OCI-LY7 (cell line): ENCODE results near the gene PRELID3B. TPM values are rescaled to one million over a fixed set of nuclear protein-coding genes. Genes with fewer than 3 reads are reported as not detected.

Experiments used
- BruUV-seq: library from RNA; stranded (reverse); fragments of 400-500 nt; replicated peaks from 2 replicates; lab custom pipeline; 2021; lab: Mats Ljungman, UMichigan
- CTCF ChIA-PET: fragments of 300-600 bp; sonication (Branson Sonifier 250); formaldehyde crosslinking; loops from one replicate; lab custom pipeline; 2022; ENCODE audit warnings: antibody characterized with exemption; ENCODE audit not compliant: unreplicated experiment; lab: Charles Lee
- POLR2A ChIA-PET: fragments of 300-600 bp; sonication (Branson Sonifier 250); formaldehyde crosslinking; loops from one replicate; lab custom pipeline; 2022; ENCODE audit warnings: antibody characterized with exemption; lab: Charles Lee
- DNase-seq: peaks from one replicate; pipeline ENCODE4 v3.0.0-alpha.2; 2015; ENCODE audit warnings: low spot score
- H2AFZ ChIP-seq: fragments of 200-600 bp; sonication (generic), shearing (Covaris generic); 2 replicates; pipeline ENCODE4 v1.6.1; 2014; ENCODE audit warnings: mild to moderate bottlenecking, antibody characterized with exemption, low read length, moderate library complexity
- H3K27ac ChIP-seq: fragments of 200-600 bp; sonication (generic); 2 replicates; pipeline ENCODE4 v1.5.1; 2014; ENCODE audit warnings: mixed run types, low read depth, mild to moderate bottlenecking, moderate library complexity, low read length, inconsistent platforms; ENCODE audit not compliant: poor library complexity, severe bottlenecking
- H3K36me3 ChIP-seq: fragments of 200-600 bp; sonication (generic); 2 replicates; pipeline ENCODE4 v1.6.1; 2014; ENCODE audit warnings: mild to moderate bottlenecking, antibody characterized with exemption, low read length, moderate library complexity, mixed read lengths; ENCODE audit not compliant: insufficient read depth
- H3K4me1 ChIP-seq: fragments of 200-600 bp; sonication (generic); 2 replicates; pipeline ENCODE4 v1.5.1; 2014; ENCODE audit warnings: mild to moderate bottlenecking, low read length; ENCODE audit not compliant: insufficient read depth, poor library complexity, severe bottlenecking
- H3K4me2 ChIP-seq: fragments of 200-600 bp; sonication (generic); 2 replicates; pipeline ENCODE4 v1.6.1; 2014; ENCODE audit warnings: mild to moderate bottlenecking, low read length
- H3K4me3 ChIP-seq: fragments of 200-600 bp; sonication (generic); 2 replicates; pipeline ENCODE4 v1.5.1; 2014; ENCODE audit warnings: mild to moderate bottlenecking, low read depth, low read length; ENCODE audit not compliant: poor library complexity, severe bottlenecking
- H3K79me2 ChIP-seq: fragments of 200-600 bp; sonication (generic); 2 replicates; pipeline ENCODE4 v1.6.1; 2016; ENCODE audit warnings: low read depth, mild to moderate bottlenecking, low read length, moderate library complexity, mixed read lengths; ENCODE audit not compliant: insufficient read depth
- H3K9me2 ChIP-seq: fragments of 200-600 bp; sonication (generic); 2 replicates; pipeline ENCODE4 v1.6.1; 2016; ENCODE audit warnings: mild to moderate bottlenecking, low read length, mixed read lengths; ENCODE audit not compliant: insufficient read depth
- H3K9me3 ChIP-seq: fragments of 200-600 bp; sonication (generic); 2 replicates; pipeline ENCODE4 v1.6.1; 2014; ENCODE audit warnings: mild to moderate bottlenecking, mixed run types, low read length, mixed read lengths
- H4K20me1 ChIP-seq: fragments of 200-600 bp; sonication (generic); 2 replicates; pipeline ENCODE4 v1.6.1; 2014; ENCODE audit warnings: mild to moderate bottlenecking, antibody characterized with exemption, low read length, moderate library complexity, mixed read lengths; ENCODE audit not compliant: insufficient read depth
- CTCF ChIP-seq: fragments of 200-600 bp; sonication (generic); conservative IDR thresholded peaks from 2 replicates; pipeline ENCODE4 v1.5.1; 2014; ENCODE audit warnings: mild to moderate bottlenecking, antibody characterized with exemption, low read length, moderate library complexity, mixed read lengths
- EZH2phosphoT487 ChIP-seq: fragments of 200-600 bp; sonication (generic); IDR thresholded peaks from 2 replicates; pipeline ENCODE4 v1.6.1; 2018; ENCODE audit warnings: low read depth, borderline replicate concordance, mild to moderate bottlenecking, mixed run types, antibody characterized with exemption, low read length, moderate library complexity, mixed read lengths
- intact Hi-C: fragments of 100-400 bp; cut with micrococcal nuclease; formaldehyde crosslinking; loops from one replicate; pipeline ENCODE4 v1.10.0; 2022; ENCODE audit not compliant: unreplicated experiment
- total RNA-seq, 2 experiments: library from RNA; depleted of rRNA in 1 of 2; stranded (reverse); fragments of >200 nt in 1 of 2; shearing (Covaris generic) in 1 of 2; gene quantifications; 2 replicates each; pipeline ENCODE4 v1.2.3, GENCODE V29; 2014 to 2022

Gene PRELID3B
- total RNA-seq, 2 experiments from 2014 or later: 99.4 to 119 TPM

- TF ChIP-seq EZH2phosphoT487: no peak
- TF ChIP-seq CTCF: no peak
- H3K27ac ChIP-seq: peak overlapping the region; percentile 72
- H3K4me2 ChIP-seq: peak overlapping the region; percentile 73
- H3K4me1 ChIP-seq: peaks cover 49% of the 10 kb centered on the region
- intact Hi-C loops: loop anchor here (2.0 to 5.0 kb wide), 2 partner anchors 126 to 140 kb away; no protein-coding TSS in a partner anchor
- H3K36me3 ChIP-seq: peaks cover 87% of the 10 kb centered on the region
- ChIA-PET POLR2A (interaction anchor here (0.8 to 4.3 kb wide), 7 partner anchors 8 to 132 kb away, joined by 3 to 32 read pairs (median 6); partner anchors contain the start of genes PRELID3B and TUBB1), CTCF (no interaction called here)
- no peak for DNase-seq
- BruUV-seq: no TSS peak
- H3K4me3 ChIP-seq: peak overlapping the region; percentile 76
- H3K9me3 ChIP-seq: no peaks in the 10 kb centered on the region
- H3K9me2 ChIP-seq: no peaks in the 10 kb centered on the region
- peaks cover 64% of the 10 kb centered on the region for H3K79me2 ChIP-seq
- H2AFZ ChIP-seq: no peak overlapping the region; the same call in 1 of the 2 replicates
- H4K20me1 ChIP-seq: peaks cover 37% of the 10 kb centered on the region
Measured at GRCh38 chr20:59033093-59033492, 9.5 kb downstream of the PRELID3B start.

DNA sequence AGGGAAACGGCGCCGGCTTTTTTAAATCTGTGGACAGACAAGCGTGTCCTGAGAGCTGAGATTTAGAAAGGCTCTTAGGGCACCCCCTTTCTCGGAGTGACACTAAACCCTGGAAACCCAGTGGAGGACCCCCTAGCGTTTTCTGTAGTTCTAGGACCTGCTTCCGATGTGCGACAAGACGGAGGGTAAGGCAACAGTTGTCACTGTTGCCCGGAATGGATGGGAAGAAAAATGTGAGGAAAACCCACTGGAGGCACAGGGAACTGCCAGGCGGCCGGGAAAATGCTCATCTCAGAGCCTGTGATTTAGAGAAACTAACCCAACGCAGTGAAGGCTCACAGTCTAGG is 9.9 kb downstream of the PRELID3B start:
- TSS peak; percentile 98 for BruUV-seq
- Histone ChIP-seq H4K20me1 (peaks cover 35% of the 10 kb centered on the region), H3K79me2 (peaks cover 64% of the 10 kb centered on the region), H3K4me2 (peak overlapping the region; percentile 73), H2AFZ (no peak overlapping the region; the same call in 1 of the 2 replicates), H3K4me1 (peaks cover 49% of the 10 kb centered on the region), H3K27ac (peak overlapping the region; percentile 72), H3K9me2 (no peaks in the 10 kb centered on the region), H3K36me3 (peaks cover 87% of the 10 kb centered on the region), H3K4me3 (peak overlapping the region; percentile 76), H3K9me3 (no peaks in the 10 kb centered on the region)
- no peak for TF ChIP-seq EZH2phosphoT487
- peak; percentile 56 for TF ChIP-seq CTCF
- intact Hi-C loops: loop anchor here (1.0 to 5.0 kb wide), 3 partner anchors 25 to 140 kb away; partner anchors contain the start of gene CTSZ
- ChIA-PET POLR2A (interaction anchor here (0.6 to 4.3 kb wide), 9 partner anchors 9 to 51 kb away, joined by 3 to 32 read pairs (median 8); partner anchors contain the start of genes PRELID3B and TUBB1), CTCF (no interaction called here)
- no peak for DNase-seq
